Raji (cell line): ENCODE data around the gene JPT1.
A peak's percentile ranks its signal among the peaks of the same experiment; 100 is the strongest.

Source experiments
- POLR2A ChIP-seq: IDR thresholded peaks from 2 replicates; pipeline ENCODE4 v1.6.1; 2011; ENCODE audit warnings: low read depth, low read length, control low read depth; ENCODE audit not compliant: insufficient read depth

JPT1 gene

GRCh38 chr17:75113798-75114551 lies 40.3 kb downstream of the JPT1 start:
- TF ChIP-seq POLR2A, result 0 out of 2 replicates have a peak, but pooled peaks have one; percentile 17

- TF ChIP-seq POLR2A, result no peak
Observed at GRCh38 chr17:75111777-75112335, 42.5 kb downstream of the JPT1 start.

- no peak for TF ChIP-seq POLR2A
Observed at GRCh38 chr17:75110234-75110937, 43.9 kb downstream of the JPT1 start.

- TF ChIP-seq POLR2A, result peak; percentile 92
Observed at GRCh38 chr17:75109407-75110233, 44.7 kb downstream of the JPT1 start, which contains the start of gene ARMC7. Gene ARMC7 (plus strand): TSS chr17:75109969. CDS start chr17:75110289, 320 bp downstream.

GRCh38 chr17:75109046-75109406 lies 45.3 kb downstream of the JPT1 start:
- TF ChIP-seq POLR2A, result no peak

GRCh38 chr17:75108193-75108592 lies 46.1 kb downstream of the JPT1 start:
- no peak for TF ChIP-seq POLR2A

- TF ChIP-seq POLR2A, result no peak
Observed at GRCh38 chr17:75105126-75106080, 48.9 kb downstream of the JPT1 start.

- TF ChIP-seq POLR2A, result no peak
Observed at GRCh38 chr17:75103601-75104554, 50.4 kb downstream of the JPT1 start.

- no peak for TF ChIP-seq POLR2A
Observed at GRCh38 chr17:75102385-75102821, 51.9 kb downstream of the JPT1 start.

GRCh38 chr17:75099881-75100595 lies 54.3 kb downstream of the JPT1 start:
- TF ChIP-seq POLR2A, result no peak

- no peak for TF ChIP-seq POLR2A
Observed at GRCh38 chr17:75098861-75099260, 55.5 kb downstream of the JPT1 start.

- no peak for TF ChIP-seq POLR2A
Observed at GRCh38 chr17:75097865-75098264, 56.4 kb downstream of the JPT1 start.

GRCh38 chr17:75096082-75096625 lies 58.2 kb downstream of the JPT1 start:
- TF ChIP-seq POLR2A, result no peak
